ENCODE measurements around the gene LYPD6B.

The LYPD6B gene

DNA sequence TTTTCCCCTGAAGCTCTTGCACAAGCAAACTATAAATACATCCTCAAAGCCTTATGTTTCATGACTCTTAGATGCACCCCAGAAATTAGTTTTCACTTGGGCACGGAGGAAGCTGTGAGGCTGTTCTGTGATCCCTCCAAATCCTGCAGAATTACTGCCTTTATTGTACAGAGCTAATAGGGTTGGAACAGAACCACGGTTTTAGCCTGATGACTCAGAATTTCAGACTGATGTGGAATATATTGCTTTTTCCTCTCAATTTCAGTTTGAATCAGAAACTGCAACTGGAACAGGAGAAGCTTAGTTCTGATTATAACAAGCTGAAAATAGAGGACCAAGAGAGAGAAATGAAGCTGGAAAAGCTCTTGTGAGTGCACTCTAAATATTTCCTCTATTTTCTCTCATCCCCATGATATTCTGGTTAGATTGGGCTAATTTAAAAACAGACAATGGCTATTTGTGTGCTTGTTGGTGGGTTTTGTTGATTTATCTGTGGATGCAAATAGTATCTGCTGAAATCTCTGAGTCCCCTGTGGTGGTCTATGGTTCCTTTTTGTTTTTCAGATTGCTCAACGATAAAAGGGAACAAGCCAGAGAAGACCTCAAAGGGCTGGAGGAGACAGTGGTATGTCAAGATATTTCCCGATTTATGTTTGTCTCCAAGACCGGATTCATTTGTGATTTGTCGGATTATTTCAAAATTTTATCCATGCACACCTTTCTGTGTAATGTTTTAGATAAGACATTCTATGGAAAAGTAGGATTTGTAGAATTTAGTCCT is 38.2 kb upstream of the LYPD6B start:
- Histone ChIP-seq H3K36me3 (ENCODE audit: control insufficient read depth, insufficient read depth, low read length) (peaks cover 56% of the 10 kb centered on the region), H3K4me1 (ENCODE audit: control insufficient read depth, insufficient read depth, low read length) (peaks cover 29% of the 10 kb centered on the region), H3K27me3 (ENCODE audit: control insufficient read depth, insufficient read depth, low read length) (no peaks in the 10 kb centered on the region), H3K9me3 (ENCODE audit: control insufficient read depth, insufficient read depth, low read length) (peaks cover 12% of the 10 kb centered on the region), H3K27ac (ENCODE audit: low read depth, low read length) (peak overlapping the region; percentile 59), H3K9ac (ENCODE audit: low read depth, low read length) (no peak overlapping the region), H3K4me3 (ENCODE audit: low read depth, low read length) (peak overlapping the region; percentile 6; the same call in 1 of the 2 replicates)

DNA sequence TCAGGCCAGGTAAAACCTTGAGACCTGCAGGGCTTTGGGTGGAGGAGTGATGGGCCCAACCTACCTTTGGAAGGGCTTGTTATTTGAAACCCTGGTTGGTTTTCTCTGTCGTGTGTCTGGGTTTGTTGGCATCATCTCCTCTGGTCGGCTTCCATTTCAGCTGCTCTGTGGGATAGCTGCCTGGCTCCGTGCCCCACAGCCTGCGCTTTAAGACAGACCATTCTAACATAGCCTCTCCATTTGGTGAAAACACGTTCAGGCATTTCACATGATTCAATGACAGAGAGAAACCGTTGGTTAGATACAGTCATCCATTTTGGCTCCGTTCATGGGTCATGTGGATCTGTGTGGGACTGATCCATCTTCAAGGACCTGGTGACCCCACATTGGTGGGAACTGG is 37.0 kb upstream of the LYPD6B start:
- Histone ChIP-seq H3K27ac (ENCODE audit: low read depth, low read length) (no peak overlapping the region), H3K27me3 (ENCODE audit: control insufficient read depth, insufficient read depth, low read length) (no peaks in the 10 kb centered on the region), H3K4me3 (ENCODE audit: low read depth, low read length) (no peak overlapping the region), H3K9ac (ENCODE audit: low read depth, low read length) (no peak overlapping the region), H3K4me1 (ENCODE audit: control insufficient read depth, insufficient read depth, low read length) (peaks cover 29% of the 10 kb centered on the region), H3K9me3 (ENCODE audit: control insufficient read depth, insufficient read depth, low read length) (peaks cover 12% of the 10 kb centered on the region), H3K36me3 (ENCODE audit: control insufficient read depth, insufficient read depth, low read length) (peaks cover 51% of the 10 kb centered on the region)

DNA sequence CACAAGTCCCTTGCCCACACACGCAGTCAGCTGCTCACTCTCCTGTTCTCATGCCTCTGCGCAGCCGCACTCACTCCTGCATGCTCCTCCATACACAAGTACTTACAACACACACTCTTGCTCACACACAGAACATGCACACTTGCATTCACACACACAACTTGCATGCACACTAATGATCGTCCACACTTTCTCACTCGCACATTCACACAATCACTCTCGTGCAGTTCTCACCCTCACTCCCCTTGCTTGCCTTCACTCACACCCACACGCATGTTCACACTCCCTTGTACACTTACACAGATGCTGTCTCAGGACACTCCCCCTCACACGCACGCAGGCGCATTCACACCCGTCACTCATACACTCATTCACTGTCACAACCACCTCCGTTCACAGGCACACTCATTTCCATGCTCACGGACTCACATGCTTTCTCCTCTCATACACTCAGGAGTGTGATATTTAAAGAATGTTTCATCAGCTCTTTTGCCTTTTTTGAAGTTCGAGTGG is 36.1 kb upstream of the LYPD6B start:
- H3K36me3 ChIP-seq (ENCODE audit: control insufficient read depth, insufficient read depth, low read length): peaks cover 45% of the 10 kb centered on the region
- no peaks in the 10 kb centered on the region for H3K27me3 ChIP-seq (ENCODE audit: control insufficient read depth, insufficient read depth, low read length)
- H3K9ac ChIP-seq (ENCODE audit: low read depth, low read length): no peak overlapping the region
- peaks cover 33% of the 10 kb centered on the region for H3K4me1 ChIP-seq (ENCODE audit: control insufficient read depth, insufficient read depth, low read length)
- H3K27ac ChIP-seq (ENCODE audit: low read depth, low read length): no peak overlapping the region
- no peak overlapping the region for H3K4me3 ChIP-seq (ENCODE audit: low read depth, low read length)
- H3K9me3 ChIP-seq (ENCODE audit: control insufficient read depth, insufficient read depth, low read length): peaks cover 12% of the 10 kb centered on the region

DNA sequence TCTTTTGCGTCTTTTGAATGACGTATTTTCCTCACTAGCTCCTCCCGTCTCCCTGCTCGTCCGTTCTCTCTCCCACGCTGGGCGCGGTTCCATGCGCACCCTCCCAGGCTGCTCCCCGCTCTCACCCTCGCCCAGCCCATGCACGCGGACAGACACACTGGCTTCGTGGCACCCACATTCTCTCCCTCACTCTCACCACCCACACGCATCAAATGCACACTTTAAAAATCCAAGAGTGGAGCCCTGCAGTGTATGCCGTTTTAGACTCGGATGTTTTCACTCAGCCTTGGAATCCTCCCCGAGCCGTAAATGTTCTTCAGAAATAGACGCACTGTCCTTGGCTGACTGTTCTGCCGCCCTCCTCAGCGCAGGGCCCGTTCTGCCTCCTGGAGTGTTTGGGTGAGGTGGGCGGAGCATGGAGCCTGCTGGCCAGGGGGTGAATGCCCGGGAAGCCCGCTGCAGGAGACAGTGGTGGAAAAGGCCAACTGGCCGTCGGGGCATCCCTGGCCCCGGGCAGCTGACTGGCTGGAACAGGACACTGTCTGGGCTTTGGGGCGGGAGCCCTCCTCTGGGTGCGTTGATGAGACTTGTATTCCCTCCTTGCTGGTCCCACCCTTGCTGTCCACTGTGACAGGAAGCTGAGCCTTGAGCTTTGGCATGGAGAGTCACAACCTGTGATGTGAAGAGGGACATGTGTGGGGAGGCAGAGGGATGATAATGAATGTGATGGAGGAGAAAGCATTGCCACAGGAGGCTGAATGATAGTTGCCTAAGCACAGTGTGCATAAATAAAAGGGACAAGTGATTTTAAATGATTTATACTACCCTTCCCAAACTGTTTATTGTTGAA is 35.4 kb upstream of the LYPD6B start:
- Histone ChIP-seq H3K27me3 (ENCODE audit: control insufficient read depth, insufficient read depth, low read length) (no peaks in the 10 kb centered on the region), H3K9ac (ENCODE audit: low read depth, low read length) (no peak overlapping the region), H3K36me3 (ENCODE audit: control insufficient read depth, insufficient read depth, low read length) (peaks cover 44% of the 10 kb centered on the region), H3K4me3 (ENCODE audit: low read depth, low read length) (no peak overlapping the region), H3K4me1 (ENCODE audit: control insufficient read depth, insufficient read depth, low read length) (peaks cover 33% of the 10 kb centered on the region), H3K9me3 (ENCODE audit: control insufficient read depth, insufficient read depth, low read length) (peaks cover 12% of the 10 kb centered on the region), H3K27ac (ENCODE audit: low read depth, low read length) (no peak overlapping the region)

DNA sequence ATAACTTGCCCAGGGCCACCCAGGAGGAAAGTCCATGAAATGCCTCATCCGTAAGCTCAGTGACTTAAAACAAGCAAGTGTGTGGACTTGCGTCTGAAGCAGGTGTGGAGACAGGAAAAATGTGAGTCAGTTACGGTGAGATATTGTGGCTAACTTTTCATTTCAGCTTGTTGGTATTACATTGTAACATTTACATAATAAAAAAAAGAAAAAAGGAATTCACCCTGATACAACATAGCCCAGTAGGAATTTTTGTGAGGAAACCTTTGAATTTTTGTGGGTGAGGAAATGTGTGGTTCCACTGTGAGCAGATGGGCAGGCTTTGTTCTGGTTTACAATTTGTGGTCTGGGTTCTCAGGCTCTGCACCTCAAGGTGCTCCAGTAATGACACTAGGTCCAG is 33.7 kb upstream of the LYPD6B start:
- Histone ChIP-seq H3K9ac (ENCODE audit: low read depth, low read length) (no peak overlapping the region), H3K9me3 (ENCODE audit: control insufficient read depth, insufficient read depth, low read length) (peaks cover 12% of the 10 kb centered on the region), H3K27ac (ENCODE audit: low read depth, low read length) (no peak overlapping the region), H3K4me3 (ENCODE audit: low read depth, low read length) (no peak overlapping the region), H3K4me1 (ENCODE audit: control insufficient read depth, insufficient read depth, low read length) (peaks cover 25% of the 10 kb centered on the region), H3K36me3 (ENCODE audit: control insufficient read depth, insufficient read depth, low read length) (peaks cover 54% of the 10 kb centered on the region), H3K27me3 (ENCODE audit: control insufficient read depth, insufficient read depth, low read length) (no peaks in the 10 kb centered on the region)

DNA sequence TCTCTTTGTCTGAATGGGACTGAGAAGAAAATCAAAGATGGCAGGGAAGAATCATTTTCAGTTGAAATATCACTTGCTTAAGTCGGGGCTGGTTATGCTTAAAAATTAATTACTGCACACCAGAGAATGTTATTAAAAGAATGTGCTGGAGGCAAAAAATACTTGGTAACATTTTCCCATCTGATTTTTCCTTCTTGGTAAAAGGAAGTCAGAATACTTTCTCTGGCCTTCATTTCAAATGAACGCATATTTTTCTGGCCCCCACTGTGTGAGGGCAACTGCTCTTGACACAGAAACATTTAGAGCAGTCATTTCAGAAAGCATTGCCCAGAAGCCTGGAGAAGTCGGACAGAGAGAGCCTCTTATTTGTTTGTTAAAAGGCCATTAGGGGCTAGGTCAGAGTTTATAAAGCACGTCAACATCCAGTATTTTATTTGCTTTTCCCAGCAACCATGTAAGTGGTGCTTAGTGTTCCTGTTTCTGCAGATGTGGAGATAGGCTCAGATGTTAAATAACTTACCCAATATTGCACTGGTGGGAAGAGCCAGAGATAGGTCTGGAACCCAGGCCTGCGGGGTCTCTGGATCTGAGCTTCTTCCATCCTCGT is 32.9 kb upstream of the LYPD6B start:
- H3K27ac ChIP-seq (ENCODE audit: low read depth, low read length): no peak overlapping the region
- peaks cover 61% of the 10 kb centered on the region for H3K36me3 ChIP-seq (ENCODE audit: control insufficient read depth, insufficient read depth, low read length)

DNA sequence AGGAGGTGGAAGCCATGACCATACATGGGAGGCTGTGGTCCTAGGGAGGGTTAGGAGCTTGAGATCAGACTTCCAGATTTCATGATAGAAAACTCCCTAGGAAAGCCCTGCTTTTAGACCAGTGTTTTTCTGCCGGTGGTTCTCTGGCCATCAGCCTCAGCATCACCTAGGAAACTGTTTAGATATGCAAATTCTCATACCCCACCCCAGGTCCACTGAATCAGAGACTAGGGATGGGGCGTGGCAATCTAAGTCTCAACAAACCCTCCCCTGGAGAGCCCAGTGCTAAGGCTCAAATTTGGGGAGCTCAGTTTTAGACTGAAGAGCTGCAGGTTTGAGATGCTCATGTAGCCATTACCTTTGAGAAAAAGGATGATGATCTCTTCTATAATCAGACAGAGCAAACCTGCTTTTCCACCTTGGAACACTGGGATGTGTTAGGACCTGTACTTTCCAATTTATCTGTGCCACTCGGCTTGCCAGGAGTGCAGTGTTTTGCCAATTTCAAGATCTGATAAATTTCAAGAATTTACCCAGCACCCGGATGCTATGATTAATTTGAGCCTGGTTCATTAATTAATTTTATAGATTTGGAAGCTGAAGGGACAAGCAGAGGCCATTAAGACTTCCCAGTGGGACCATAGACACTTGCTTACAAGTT is 31.5 kb upstream of the LYPD6B start:
- Histone ChIP-seq H3K36me3 (ENCODE audit: control insufficient read depth, insufficient read depth, low read length) (peaks cover 62% of the 10 kb centered on the region), H3K4me3 (ENCODE audit: low read depth, low read length) (no peak overlapping the region), H3K9me3 (ENCODE audit: control insufficient read depth, insufficient read depth, low read length) (peaks cover 12% of the 10 kb centered on the region), H3K4me1 (ENCODE audit: control insufficient read depth, insufficient read depth, low read length) (peaks cover 10% of the 10 kb centered on the region; the same call in 1 of the 2 replicates), H3K9ac (ENCODE audit: low read depth, low read length) (no peak overlapping the region), H3K27me3 (ENCODE audit: control insufficient read depth, insufficient read depth, low read length) (no peaks in the 10 kb centered on the region), H3K27ac (ENCODE audit: low read depth, low read length) (no peak overlapping the region)

More for the DNA sequence above, 32.9 kb upstream of the LYPD6B start:
- peaks cover 17% of the 10 kb centered on the region for H3K4me1 ChIP-seq (ENCODE audit: control insufficient read depth, insufficient read depth, low read length)
- H3K9ac ChIP-seq (ENCODE audit: low read depth, low read length): no peak overlapping the region
- H3K9me3 ChIP-seq (ENCODE audit: control insufficient read depth, insufficient read depth, low read length): peaks cover 12% of the 10 kb centered on the region
- no peak overlapping the region for H3K4me3 ChIP-seq (ENCODE audit: low read depth, low read length)
- H3K27me3 ChIP-seq (ENCODE audit: control insufficient read depth, insufficient read depth, low read length): no peaks in the 10 kb centered on the region

DNA sequence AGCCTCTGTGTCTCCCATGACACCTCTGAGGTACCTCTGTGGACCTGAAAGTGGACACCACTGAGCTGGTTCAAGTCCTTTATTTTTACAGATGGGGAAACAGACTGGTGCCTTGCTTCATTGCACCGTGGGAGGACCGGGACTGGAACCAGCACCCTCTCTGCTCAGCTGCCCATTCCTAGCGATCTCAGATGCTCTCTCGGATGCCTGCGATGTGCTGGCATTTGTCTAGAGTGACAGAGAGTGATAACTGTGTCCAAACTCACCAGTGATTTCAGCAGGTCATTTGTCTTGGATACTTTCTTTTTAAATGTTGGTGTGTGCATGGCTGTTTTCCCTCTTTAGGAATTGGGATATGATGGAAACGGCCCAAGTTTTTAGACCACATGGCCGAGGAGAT is 30.1 kb upstream of the LYPD6B start:
- Histone ChIP-seq H3K27me3 (ENCODE audit: control insufficient read depth, insufficient read depth, low read length) (no peaks in the 10 kb centered on the region), H3K27ac (ENCODE audit: low read depth, low read length) (no peak overlapping the region), H3K36me3 (ENCODE audit: control insufficient read depth, insufficient read depth, low read length) (peaks cover 61% of the 10 kb centered on the region), H3K9me3 (ENCODE audit: control insufficient read depth, insufficient read depth, low read length) (no peaks in the 10 kb centered on the region; the same call in 1 of the 2 replicates), H3K9ac (ENCODE audit: low read depth, low read length) (no peak overlapping the region), H3K4me1 (ENCODE audit: control insufficient read depth, insufficient read depth, low read length) (peaks cover 10% of the 10 kb centered on the region; the same call in 1 of the 2 replicates), H3K4me3 (ENCODE audit: low read depth, low read length) (no peak overlapping the region)

DNA sequence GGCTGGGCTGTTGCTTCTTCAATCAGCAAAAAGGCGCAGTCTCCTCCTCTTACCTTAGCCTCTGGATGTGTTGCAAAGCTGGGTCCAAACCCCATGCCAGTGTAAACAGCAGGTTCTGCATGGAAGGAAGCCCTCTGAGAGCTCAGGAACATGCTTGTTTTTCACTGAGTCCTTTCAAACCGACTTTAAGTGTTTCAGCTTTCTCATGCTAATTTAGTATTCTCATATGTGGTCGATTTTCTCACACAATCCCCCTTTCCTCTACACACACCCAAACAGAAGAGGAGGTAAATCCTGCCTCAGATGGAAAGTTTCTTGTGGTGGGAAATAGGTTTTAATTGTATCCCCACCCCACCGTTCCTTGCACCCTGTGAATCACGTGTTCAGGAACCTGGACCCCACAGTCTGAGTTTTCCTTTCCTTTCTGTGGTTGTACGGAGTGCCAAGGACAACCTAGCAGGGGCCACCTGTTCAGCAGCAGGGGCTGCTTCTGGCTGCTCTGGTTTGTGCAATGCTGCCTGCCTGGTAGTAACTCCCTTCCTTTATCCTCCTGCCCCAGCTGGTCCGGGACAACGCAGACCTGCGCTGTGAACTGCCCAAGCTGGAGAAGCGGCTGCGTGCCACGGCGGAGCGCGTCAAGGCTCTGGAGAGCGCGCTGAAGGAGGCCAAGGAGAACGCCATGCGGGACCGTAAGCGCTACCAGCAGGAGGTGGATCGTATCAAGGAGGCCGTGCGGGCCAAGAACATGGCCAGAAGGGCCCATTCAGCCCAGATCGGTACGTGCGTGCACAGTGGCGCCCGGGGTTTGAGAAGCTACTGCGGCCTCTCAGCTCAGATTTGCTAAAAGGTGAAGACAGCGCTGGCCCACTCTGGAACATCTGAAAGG is 28.7 kb upstream of the LYPD6B start:
- Histone ChIP-seq H3K9me3 (ENCODE audit: control insufficient read depth, insufficient read depth, low read length) (no peaks in the 10 kb centered on the region), H3K36me3 (ENCODE audit: control insufficient read depth, insufficient read depth, low read length) (peaks cover 64% of the 10 kb centered on the region), H3K4me1 (ENCODE audit: control insufficient read depth, insufficient read depth, low read length) (peaks cover 10% of the 10 kb centered on the region; the same call in 1 of the 2 replicates), H3K9ac (ENCODE audit: low read depth, low read length) (no peak overlapping the region), H3K27ac (ENCODE audit: low read depth, low read length) (peak overlapping the region; percentile 23), H3K4me3 (ENCODE audit: low read depth, low read length) (no peak overlapping the region), H3K27me3 (ENCODE audit: control insufficient read depth, insufficient read depth, low read length) (no peaks in the 10 kb centered on the region)

DNA sequence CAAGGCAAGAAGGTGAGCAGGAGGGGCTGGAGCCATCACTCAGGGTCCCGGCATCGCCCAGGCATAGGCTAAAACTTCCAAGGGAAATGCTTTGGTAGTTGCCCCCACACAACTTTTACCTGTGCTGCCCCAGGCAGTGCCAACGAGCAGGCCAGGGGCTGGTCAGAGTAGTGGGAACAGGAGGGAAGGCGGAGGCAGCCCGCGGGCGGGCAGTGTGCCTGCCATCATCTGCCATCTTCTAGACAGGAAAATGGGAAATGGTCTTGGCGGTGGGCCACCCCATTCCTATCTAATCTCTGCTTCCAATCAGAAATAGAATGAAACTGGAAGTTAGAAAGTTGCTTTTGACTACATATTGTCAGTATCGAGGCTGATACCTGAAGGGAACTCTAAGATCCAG is 26.0 kb upstream of the LYPD6B start:
- Histone ChIP-seq H3K36me3 (ENCODE audit: control insufficient read depth, insufficient read depth, low read length) (peaks cover 71% of the 10 kb centered on the region), H3K27me3 (ENCODE audit: control insufficient read depth, insufficient read depth, low read length) (no peaks in the 10 kb centered on the region), H3K4me3 (ENCODE audit: low read depth, low read length) (no peak overlapping the region), H3K9me3 (ENCODE audit: control insufficient read depth, insufficient read depth, low read length) (no peaks in the 10 kb centered on the region), H3K4me1 (ENCODE audit: control insufficient read depth, insufficient read depth, low read length) (peaks cover 6% of the 10 kb centered on the region; the same call in 1 of the 2 replicates), H3K9ac (ENCODE audit: low read depth, low read length) (no peak overlapping the region), H3K27ac (ENCODE audit: low read depth, low read length) (no peak overlapping the region)
